ENCODE results near the gene GALNT6.

The GALNT6 gene

GRCh38 chr12:51391283-51392123 lies at the start of gene GALNT6:
GALNT6 (minus strand) TSS chr12:51391406; CDS start chr12:51379781, 11,625 bp downstream.
- DNase-seq (ENCODE audit: low read depth in 3 of 3), result peak; percentile 47 to 61 (median 54)

- DNase-seq (ENCODE audit: low read depth in 3 of 3), result no peak
Measured at GRCh38 chr12:51439330-51439729, 48.1 kb upstream of the GALNT6 start.

- DNase-seq (ENCODE audit: low read depth in 3 of 3), result no peak
Measured at GRCh38 chr12:51437431-51437830, 46.2 kb upstream of the GALNT6 start.

- no peak for DNase-seq (ENCODE audit: low read depth in 3 of 3)
Measured at GRCh38 chr12:51434305-51434704, 43.1 kb upstream of the GALNT6 start.

- DNase-seq (ENCODE audit: low read depth in 3 of 3), result no peak
Measured at GRCh38 chr12:51432921-51433320, 41.7 kb upstream of the GALNT6 start.

GRCh38 chr12:51430196-51430895 lies 39.1 kb upstream of the GALNT6 start:
- DNase-seq (ENCODE audit: low read depth in 3 of 3), result no peak

- no peak for DNase-seq (ENCODE audit: low read depth in 3 of 3)
Measured at GRCh38 chr12:51429700-51430099, 38.5 kb upstream of the GALNT6 start.

- DNase-seq (ENCODE audit: low read depth in 3 of 3), result no peak
Measured at GRCh38 chr12:51428256-51428655, 37.0 kb upstream of the GALNT6 start.

GRCh38 chr12:51424662-51425539 lies 33.7 kb upstream of the GALNT6 start, which contains the start of gene SLC4A8:
SLC4A8 (plus strand) TSS chr12:51424831; CDS start chr12:51424988, 157 bp downstream.
- DNase-seq (ENCODE audit: low read depth in 3 of 3), result peak; percentile 37 to 54 (median 44)

- no peak for DNase-seq (ENCODE audit: low read depth in 3 of 3)
Measured at GRCh38 chr12:51424094-51424661, 33.0 kb upstream of the GALNT6 start.

- peak in 1 of 3 experiments; percentile 5 for DNase-seq (ENCODE audit: low read depth in 3 of 3)
Measured at GRCh38 chr12:51421266-51421884, 30.2 kb upstream of the GALNT6 start.

GRCh38 chr12:51419425-51420193 lies 28.4 kb upstream of the GALNT6 start:
- no peak for DNase-seq (ENCODE audit: low read depth in 3 of 3)

- DNase-seq (ENCODE audit: low read depth in 3 of 3), result no peak
Measured at GRCh38 chr12:51417826-51418225, 26.6 kb upstream of the GALNT6 start.

- no peak for DNase-seq (ENCODE audit: low read depth in 3 of 3)
Measured at GRCh38 chr12:51415931-51416330, 24.7 kb upstream of the GALNT6 start.

- DNase-seq (ENCODE audit: low read depth in 3 of 3), result no peak
Measured at GRCh38 chr12:51413791-51414190, 22.6 kb upstream of the GALNT6 start.

- DNase-seq (ENCODE audit: low read depth in 3 of 3), result no peak
Measured at GRCh38 chr12:51413149-51413548, 21.9 kb upstream of the GALNT6 start.

- DNase-seq (ENCODE audit: low read depth in 3 of 3), result no peak
Measured at GRCh38 chr12:51409846-51410245, 18.6 kb upstream of the GALNT6 start.

- no peak for DNase-seq (ENCODE audit: low read depth in 3 of 3)
Measured at GRCh38 chr12:51407604-51408003, 16.4 kb upstream of the GALNT6 start.

GRCh38 chr12:51406859-51407258 lies 15.7 kb upstream of the GALNT6 start:
- DNase-seq (ENCODE audit: low read depth in 3 of 3), result no peak

- DNase-seq (ENCODE audit: low read depth in 3 of 3), result no peak
Measured at GRCh38 chr12:51406290-51406689, 15.1 kb upstream of the GALNT6 start.
